ENCODE measurements around the gene PRR5. TPM values are rescaled to one million over a fixed set of nuclear protein-coding genes. Genes with fewer than 3 reads are reported as not detected.

The PRR5 gene
- total RNA-seq, 1 donor from 2014 or later, result 4.0 TPM

DNA sequence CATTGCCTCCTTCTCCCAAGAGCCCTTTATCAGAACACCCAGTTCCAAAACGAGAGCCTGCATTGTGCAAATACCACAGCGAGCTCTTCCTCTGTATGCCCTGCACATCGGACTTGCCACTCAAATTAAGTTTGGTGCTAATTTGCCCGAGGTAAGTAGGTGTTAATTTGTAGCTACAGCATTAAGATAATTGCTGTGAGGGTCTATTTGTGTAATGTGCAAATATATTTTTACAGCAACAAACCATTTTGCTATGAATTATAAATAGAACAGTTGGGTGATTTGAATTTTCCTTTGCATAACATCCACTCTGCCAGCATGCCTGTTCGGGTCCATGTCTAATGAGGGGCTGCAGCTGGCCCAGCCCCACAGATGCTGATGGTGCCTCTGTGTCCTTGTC is 58.5 kb downstream of the PRR5 start:
- Histone ChIP-seq H4K20me1 (ENCODE audit: low read depth) (no peaks in the 10 kb centered on the region), H3K27ac (no peak overlapping the region), H3K4me2 (no peak overlapping the region), H3K9me3 (ENCODE audit: low read depth) (no peaks in the 10 kb centered on the region), H3K4me3 (no peak overlapping the region), H2AFZ (replicated peaks) (no peak overlapping the region), H3K27me3 (no peaks in the 10 kb centered on the region), H3F3A (ENCODE audit: low read depth) (no peaks in the 10 kb centered on the region), H3K79me2 (ENCODE audit: low read depth) (no peaks in the 10 kb centered on the region), H3K36me3 (no peaks in the 10 kb centered on the region), H3K4me1 (peaks cover 5% of the 10 kb centered on the region), H3K9ac (no peak overlapping the region)
- H3K27me3 Mint-ChIP-seq (ENCODE audit: insufficient read depth, low read depth), result peaks cover 6% of the 10 kb centered on the region
- no peak for TF ChIP-seq EZH2 (IDR thresholded peaks at IDR 0.05)
- TF ChIP-seq, protein P1, sequence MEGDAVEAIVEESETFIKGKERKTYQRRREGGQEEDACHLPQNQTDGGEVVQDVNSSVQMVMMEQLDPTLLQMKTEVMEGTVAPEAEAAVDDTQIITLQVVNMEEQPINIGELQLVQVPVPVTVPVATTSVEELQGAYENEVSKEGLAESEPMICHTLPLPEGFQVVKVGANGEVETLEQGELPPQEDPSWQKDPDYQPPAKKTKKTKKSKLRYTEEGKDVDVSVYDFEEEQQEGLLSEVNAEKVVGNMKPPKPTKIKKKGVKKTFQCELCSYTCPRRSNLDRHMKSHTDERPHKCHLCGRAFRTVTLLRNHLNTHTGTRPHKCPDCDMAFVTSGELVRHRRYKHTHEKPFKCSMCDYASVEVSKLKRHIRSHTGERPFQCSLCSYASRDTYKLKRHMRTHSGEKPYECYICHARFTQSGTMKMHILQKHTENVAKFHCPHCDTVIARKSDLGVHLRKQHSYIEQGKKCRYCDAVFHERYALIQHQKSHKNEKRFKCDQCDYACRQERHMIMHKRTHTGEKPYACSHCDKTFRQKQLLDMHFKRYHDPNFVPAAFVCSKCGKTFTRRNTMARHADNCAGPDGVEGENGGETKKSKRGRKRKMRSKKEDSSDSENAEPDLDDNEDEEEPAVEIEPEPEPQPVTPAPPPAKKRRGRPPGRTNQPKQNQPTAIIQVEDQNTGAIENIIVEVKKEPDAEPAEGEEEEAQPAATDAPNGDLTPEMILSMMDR (IDR thresholded peaks at IDR 0.05), result no peak
- TF ChIP-seq EZH2phosphoT487 (IDR thresholded peaks at IDR 0.05), result no peak
- peaks cover 4% of the 10 kb centered on the region for H3K4me1 Mint-ChIP-seq
- H3K36me3 Mint-ChIP-seq, result no peaks in the 10 kb centered on the region
- no peak overlapping the region for H3K4me3 Mint-ChIP-seq
- no peak for DNase-seq (ENCODE audit: low spot score)
- peaks cover 4% of the 10 kb centered on the region for H3K9me3 Mint-ChIP-seq
- H3K27ac Mint-ChIP-seq, result no peak overlapping the region

- H3K79me2 ChIP-seq (ENCODE audit: low read depth), result no peaks in the 10 kb centered on the region
- H3K36me3 ChIP-seq, result no peaks in the 10 kb centered on the region
- peaks cover 4% of the 10 kb centered on the region for H3K4me1 Mint-ChIP-seq
Measured at GRCh38 chr22:44761025-44761424, 59.0 kb downstream of the PRR5 start.

DNA sequence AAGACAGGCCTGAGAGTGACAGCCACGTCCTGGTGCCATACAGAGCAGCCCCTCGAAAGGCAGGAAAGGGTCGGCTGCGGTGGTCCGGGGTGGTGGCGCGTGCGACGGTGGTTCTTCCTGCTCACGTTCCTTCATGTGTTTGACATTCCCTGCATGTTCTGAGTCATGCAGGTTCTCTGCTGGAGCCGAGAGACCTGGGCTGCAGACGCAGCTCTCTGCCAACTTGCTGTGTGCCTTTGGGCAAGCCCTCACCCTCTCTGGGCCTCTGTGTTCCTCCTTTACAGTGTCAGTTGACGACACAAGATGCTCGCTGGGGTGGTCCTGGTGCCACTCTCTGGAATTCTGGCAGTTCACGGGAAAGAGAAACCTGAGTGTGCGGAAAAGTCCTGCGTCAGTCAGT is 62.4 kb downstream of the PRR5 start:
- Histone ChIP-seq H3K27me3 (no peaks in the 10 kb centered on the region), H3F3A (ENCODE audit: low read depth) (no peaks in the 10 kb centered on the region), H3K4me2 (no peak overlapping the region), H3K4me1 (peaks cover 5% of the 10 kb centered on the region), H3K4me3 (no peak overlapping the region), H4K20me1 (ENCODE audit: low read depth) (no peaks in the 10 kb centered on the region), H3K9ac (peak overlapping the region; percentile 27), H3K36me3 (no peaks in the 10 kb centered on the region), H2AFZ (replicated peaks) (no peak overlapping the region), H3K27ac (no peak overlapping the region), H3K9me3 (ENCODE audit: low read depth) (no peaks in the 10 kb centered on the region), H3K79me2 (ENCODE audit: low read depth) (no peaks in the 10 kb centered on the region)
- no peaks in the 10 kb centered on the region for H3K36me3 Mint-ChIP-seq
- peaks cover 4% of the 10 kb centered on the region for H3K9me3 Mint-ChIP-seq
- DNase-seq (ENCODE audit: low spot score), result no peak
- H3K4me3 Mint-ChIP-seq, result peak overlapping the region; percentile 30
- H3K27me3 Mint-ChIP-seq (ENCODE audit: insufficient read depth, low read depth), result peaks cover 4% of the 10 kb centered on the region
- TF ChIP-seq EZH2phosphoT487 (IDR thresholded peaks at IDR 0.05) (no peak), EZH2 (IDR thresholded peaks at IDR 0.05) (no peak)
- TF ChIP-seq, protein P1 (IDR thresholded peaks at IDR 0.05), result no peak
- H3K27ac Mint-ChIP-seq, result peak overlapping the region; percentile 82
- H3K4me1 Mint-ChIP-seq, result peaks cover 8% of the 10 kb centered on the region

More at GRCh38 chr22:44761025-44761424, 59.0 kb downstream of the PRR5 start:
- no peak overlapping the region for H3K4me3 ChIP-seq
- no peak overlapping the region for H3K27ac ChIP-seq
- H3K9me3 Mint-ChIP-seq, result peaks cover 4% of the 10 kb centered on the region
- H3K27ac Mint-ChIP-seq, result no peak overlapping the region
- H3K4me3 Mint-ChIP-seq, result no peak overlapping the region
- H3K9me3 ChIP-seq (ENCODE audit: low read depth), result no peaks in the 10 kb centered on the region
- no peak overlapping the region for H3K4me2 ChIP-seq
- no peaks in the 10 kb centered on the region for H3K27me3 ChIP-seq
- H3K9ac ChIP-seq, result no peak overlapping the region
- no peaks in the 10 kb centered on the region for H4K20me1 ChIP-seq (ENCODE audit: low read depth)
- H3K27me3 Mint-ChIP-seq (ENCODE audit: insufficient read depth, low read depth), result peaks cover 7% of the 10 kb centered on the region
- DNase-seq (ENCODE audit: low spot score), result no peak
- H2AFZ ChIP-seq (replicated peaks), result no peak overlapping the region
- TF ChIP-seq, protein P1 (IDR thresholded peaks at IDR 0.05), result no peak
- TF ChIP-seq EZH2 (IDR thresholded peaks at IDR 0.05), result no peak
- no peak for TF ChIP-seq EZH2phosphoT487 (IDR thresholded peaks at IDR 0.05)
- no peaks in the 10 kb centered on the region for H3F3A ChIP-seq (ENCODE audit: low read depth)
- peaks cover 5% of the 10 kb centered on the region for H3K4me1 ChIP-seq
- no peaks in the 10 kb centered on the region for H3K36me3 Mint-ChIP-seq
